GM20431 (cell line): ENCODE measurements around the gene SLC24A4.
"Not testable (repeated sequence)": the region's sequence is repeated elsewhere in the genome, so short reads cannot be mapped to it uniquely, and the experiment has no call there.

Experiments
- in situ Hi-C: fragments of 300-500 bp; cut with MseI, MboI; formaldehyde crosslinking; loops from one replicate; pipeline ENCODE4 v1.15.0; 2020; ENCODE audit warnings: low sequenced_read_pairs; ENCODE audit not compliant: unreplicated experiment

Gene SLC24A4

GRCh38 chr14:92397953-92398564, 75.1 kb downstream of the SLC24A4 start:
- in situ Hi-C loops, result no loop called here

- in situ Hi-C loops, result no loop called here
Measured at GRCh38 chr14:92398888-92399636, 76.1 kb downstream of the SLC24A4 start.

DNA sequence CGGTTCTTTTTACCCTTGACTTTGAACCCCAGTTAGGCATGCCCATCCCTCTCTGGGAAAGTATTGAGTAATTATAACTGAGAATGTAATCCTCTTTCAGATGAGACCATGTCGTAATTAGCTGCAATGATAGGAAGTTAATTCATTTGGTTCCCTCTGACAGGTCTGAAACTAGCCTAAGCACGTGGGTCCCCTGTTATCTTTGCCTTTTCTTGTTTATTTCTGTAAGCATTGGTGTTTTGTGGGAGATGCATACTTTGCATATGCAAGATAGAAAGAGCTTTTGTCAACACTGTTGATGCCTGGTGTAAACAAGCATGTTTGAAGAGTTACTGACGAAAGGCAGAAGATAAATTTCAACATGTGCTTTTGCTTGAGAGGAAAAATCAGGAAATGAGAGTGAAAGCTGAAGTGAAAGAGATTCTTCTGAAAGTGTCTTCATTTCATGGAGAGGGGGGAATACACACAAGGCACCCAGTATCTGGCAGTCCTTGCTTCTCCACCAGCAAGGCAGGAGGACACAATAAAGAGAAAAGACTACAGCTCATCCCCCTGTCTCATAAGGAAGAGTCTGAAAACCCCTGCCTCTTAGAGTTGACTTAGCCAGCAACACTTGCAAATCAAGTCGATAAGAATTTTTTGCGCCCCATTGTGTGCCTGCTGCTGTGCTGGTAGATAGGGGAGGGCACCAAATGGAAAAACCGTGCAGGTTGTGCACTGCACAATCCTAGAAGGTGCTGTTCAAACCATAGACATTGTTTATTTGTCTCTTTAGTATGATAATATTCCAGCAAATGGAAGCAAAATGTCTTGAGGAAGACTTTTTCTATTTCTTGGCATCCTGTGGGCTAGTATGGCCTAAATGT, 77.8 kb downstream of the SLC24A4 start:
- in situ Hi-C loops, result no loop called here

DNA sequence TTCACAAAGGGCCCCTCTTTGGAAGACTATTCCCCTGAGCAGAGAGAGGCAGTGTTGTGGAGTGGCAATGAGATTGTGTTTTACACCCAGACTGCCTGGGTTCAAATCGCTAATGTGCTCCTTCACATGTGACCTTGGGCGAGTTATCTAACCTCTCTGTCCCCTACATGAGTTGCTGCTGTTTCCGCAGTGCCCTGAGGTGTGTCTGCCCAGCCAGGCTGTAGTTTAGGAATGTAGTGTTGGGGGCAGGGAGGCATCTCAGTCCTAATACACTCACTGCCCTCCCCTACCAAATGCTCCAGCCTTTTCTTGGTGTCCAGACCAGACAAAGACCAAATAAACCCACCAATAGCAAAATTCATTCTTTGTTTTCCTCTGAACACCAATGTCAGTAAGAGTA, 78.6 kb downstream of the SLC24A4 start:
- in situ Hi-C loops, result no loop called here

GRCh38 chr14:92402500-92402899, 79.5 kb downstream of the SLC24A4 start:
- in situ Hi-C loops, result not testable (repeated sequence)

GRCh38 chr14:92404018-92404417, 81.1 kb downstream of the SLC24A4 start:
- in situ Hi-C loops, result no loop called here

GRCh38 chr14:92404421-92404820, 81.5 kb downstream of the SLC24A4 start:
- in situ Hi-C loops, result no loop called here

GRCh38 chr14:92404938-92405337, 82.0 kb downstream of the SLC24A4 start:
- in situ Hi-C loops, result no loop called here

DNA sequence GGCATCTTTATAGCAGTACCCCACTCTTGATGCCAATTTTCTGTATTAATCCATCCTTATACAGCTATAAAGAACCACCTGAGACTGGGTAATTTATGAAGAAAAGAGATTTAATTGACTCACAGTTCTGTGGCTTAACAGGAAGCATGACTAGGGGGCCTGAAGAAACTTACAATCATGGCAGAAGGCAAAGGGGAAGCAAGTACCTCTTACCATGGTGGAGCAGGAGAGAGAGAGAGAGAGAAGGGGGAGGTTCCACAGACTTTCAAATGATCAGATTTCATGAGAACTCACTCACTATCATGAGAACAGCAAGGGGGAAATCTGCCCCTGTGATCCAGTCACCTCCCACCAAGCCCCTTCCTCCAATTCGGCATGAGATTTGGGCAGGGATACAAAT, 84.4 kb downstream of the SLC24A4 start:
- in situ Hi-C loops, result no loop called here

DNA sequence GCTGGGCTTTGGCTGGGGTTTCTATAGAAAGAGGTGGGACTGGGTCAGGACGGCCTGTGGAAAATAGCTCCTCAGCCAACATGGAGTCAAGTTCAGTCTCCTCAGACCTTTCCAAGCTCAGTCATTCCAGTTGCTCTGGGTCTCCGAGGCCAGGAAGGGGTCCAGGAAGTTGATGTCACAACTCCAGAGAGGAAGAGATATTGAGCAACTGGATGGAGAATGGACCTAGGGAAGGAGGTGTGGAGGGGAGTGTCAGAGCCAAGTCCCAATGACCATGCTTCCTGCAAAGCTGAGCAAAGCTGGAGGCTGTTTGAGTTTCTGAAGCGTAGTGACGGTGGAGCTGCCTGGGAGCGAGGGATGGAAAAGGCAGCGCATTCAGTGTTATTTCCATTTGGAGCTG, 86.1 kb downstream of the SLC24A4 start:
- in situ Hi-C loops, result no loop called here

DNA sequence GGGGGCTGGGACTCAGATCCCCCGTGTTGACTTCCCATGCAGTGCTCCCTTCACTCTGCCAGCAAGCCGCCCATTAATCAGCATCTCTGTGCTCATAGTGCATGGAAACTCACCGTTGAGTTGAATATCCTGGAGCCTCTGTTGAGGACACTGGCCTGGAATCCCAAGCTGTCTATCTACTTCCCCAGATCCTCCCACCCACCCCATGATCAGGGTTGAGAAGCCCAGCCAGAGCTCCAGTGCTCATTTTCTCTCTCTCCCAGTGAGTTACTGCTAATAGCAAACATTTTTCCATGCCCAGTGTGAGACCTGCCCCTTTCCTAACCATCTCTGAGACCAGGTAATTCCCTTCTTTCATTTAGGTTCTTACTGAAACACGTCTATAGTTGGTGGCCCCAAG, 88.2 kb downstream of the SLC24A4 start:
- in situ Hi-C loops, result no loop called here

GRCh38 chr14:92411941-92412340, 89.0 kb downstream of the SLC24A4 start:
- in situ Hi-C loops, result no loop called here

DNA sequence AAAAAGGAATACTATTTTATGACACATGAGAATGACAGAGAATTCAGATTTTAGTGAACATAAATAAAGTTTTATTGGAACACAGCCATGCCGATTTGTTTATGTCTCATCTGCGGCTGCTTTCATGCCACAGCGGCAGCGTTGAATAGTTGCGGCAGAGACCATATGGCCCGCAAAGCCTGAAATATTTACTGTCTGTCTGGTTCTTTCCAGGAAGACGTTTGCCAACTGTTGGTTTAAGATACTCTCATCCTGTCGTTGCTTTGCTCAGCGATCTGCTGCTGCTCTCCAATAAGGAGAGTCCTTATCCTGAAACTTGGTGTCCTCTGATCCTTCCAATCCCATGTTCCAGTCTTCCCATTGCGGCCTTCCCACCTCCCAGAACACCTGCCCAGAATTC, 89.9 kb downstream of the SLC24A4 start:
- in situ Hi-C loops, result no loop called here

GRCh38 chr14:92413379-92413778, 90.4 kb downstream of the SLC24A4 start:
- in situ Hi-C loops, result no loop called here

DNA sequence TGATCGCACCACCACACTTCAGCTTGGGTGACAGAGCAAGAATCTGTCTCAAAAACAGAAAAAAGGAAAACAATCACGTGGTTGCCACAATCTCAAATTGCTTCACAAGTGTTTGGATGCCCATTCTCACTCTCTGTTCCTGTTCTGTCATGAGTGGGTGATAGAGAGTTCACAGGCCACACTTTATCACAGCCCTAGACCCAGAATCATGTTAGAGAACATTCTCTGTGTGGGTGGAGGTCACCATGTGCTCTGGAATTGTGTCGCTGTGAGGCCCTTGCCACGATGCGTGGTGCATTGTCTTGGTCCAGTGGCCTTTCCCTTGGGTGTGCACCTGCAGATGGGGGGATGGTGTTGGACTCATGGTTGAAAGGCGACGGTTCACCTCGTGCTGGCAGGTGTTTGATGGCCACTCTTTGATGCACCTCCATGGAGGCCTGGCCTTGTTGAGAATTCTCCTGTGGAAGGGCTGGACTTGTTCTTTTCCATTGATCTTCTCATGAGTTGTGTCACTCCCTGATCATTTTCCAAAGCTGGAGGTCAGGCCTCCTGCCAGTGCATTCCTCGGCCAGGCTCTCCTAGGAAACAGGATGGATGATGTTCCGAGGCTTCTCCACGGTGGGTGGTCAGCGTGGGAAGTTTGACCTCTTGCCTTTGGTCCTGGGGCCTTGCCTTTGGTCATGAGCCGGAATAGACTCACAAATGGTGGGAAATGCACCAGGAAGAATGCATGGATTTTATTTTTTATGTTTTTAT, 91.9 kb downstream of the SLC24A4 start:
- in situ Hi-C loops, result no loop called here

DNA sequence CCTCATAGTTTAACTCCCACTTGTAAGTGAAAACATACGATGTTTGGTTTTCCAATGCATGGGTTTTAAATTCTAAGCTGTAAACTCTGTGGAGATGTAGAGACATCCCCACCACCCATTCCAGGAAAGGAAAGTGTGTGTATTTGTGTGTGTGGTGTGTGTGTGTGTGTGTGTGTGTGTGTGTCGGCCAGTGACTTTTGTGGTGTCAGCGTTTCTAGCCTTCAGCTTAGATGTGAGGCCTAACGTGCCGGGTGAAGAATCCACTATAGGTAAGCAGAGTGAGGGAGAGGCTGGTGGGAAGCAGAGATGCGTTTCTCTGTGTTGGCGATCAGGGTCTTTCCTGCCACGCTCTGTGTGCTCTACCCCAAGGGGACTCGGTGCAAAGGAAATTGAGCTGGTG, 93.0 kb downstream of the SLC24A4 start:
- in situ Hi-C loops, result no loop called here

DNA sequence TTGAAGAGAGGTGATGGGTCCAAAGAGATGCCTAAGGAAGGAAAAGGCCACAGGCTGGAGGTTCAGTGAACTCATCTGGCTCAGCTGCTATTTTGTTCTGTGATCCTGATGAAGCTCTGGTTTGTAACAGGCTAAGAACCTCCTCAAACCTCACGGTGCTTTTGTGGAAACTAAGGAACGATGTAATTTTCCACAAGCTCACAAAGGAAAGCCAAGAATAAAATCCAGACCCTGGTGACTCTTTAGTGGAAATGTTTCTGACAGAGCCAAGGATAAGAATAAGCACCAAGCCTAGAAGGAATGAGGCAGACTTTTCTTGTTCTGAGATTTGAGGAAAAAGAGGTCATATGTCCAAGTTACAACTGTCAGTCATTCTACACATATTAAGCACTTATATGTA, 93.6 kb downstream of the SLC24A4 start:
- in situ Hi-C loops, result no loop called here

- in situ Hi-C loops, result no loop called here
Measured at GRCh38 chr14:92417759-92418158, 94.8 kb downstream of the SLC24A4 start.

GRCh38 chr14:92421751-92422150, 98.8 kb downstream of the SLC24A4 start:
- in situ Hi-C loops, result no loop called here

DNA sequence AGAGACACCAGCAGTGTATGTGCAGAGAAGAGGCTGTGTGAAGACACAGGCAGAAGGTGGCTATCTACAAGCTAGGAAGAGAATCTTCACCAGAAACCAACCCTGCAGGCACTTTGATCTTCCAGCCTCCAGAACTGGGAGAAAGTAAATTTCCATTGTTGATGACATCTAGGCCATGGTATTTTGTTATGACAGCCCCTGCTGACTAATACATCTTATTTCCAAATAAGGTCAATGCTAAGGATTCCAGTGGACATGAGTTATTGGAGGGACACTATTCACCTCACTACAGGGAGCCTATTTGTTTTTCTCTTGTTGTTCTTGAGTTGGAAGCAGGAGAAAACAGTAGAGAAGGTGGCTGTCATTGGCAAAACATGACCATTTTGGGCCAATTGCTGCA, 102.1 kb downstream of the SLC24A4 start:
- in situ Hi-C loops, result no loop called here
